Common myeloid progenitor, CD34-positive (primary cell): ENCODE results near the gene ASTN2.

Source experiments
- CTCF ChIA-PET: fragments of 350-600 bp; sonication (Branson Sonifier 250); formaldehyde crosslinking; loops from one replicate; lab custom pipeline; 2021; ENCODE audit warnings: antibody characterized with exemption; lab: Charles Lee
- POLR2A ChIA-PET: fragments of 350-600 bp; sonication (Branson Sonifier 250); formaldehyde crosslinking; loops from one replicate; lab custom pipeline; 2021; ENCODE audit warnings: antibody characterized with exemption; lab: Charles Lee
- DNase-seq, 3 donors: peaks; one replicate each; pipeline versions ENCODE4 v3.0.0 to v3.0.0-alpha.2; 2013
- H3K27ac ChIP-seq, 2 experiments: 1 replicate in 1 of 2; 2 replicates in 1 of 2; pipeline ENCODE4 v1.7.0; 2013; ENCODE audit warnings: inconsistent platforms in 2 of 2, low read length in 2 of 2, mild to moderate bottlenecking in 2 of 2, low read depth in 1 of 2, moderate library complexity in 1 of 2; ENCODE audit not compliant: severe bottlenecking in 2 of 2, insufficient read depth in 1 of 2, poor library complexity in 1 of 2
- H3K27me3 ChIP-seq, 5 experiments: replicated peaks in 2 of 5; 1 replicate in 3 of 5; 2 replicates in 2 of 5; pipeline versions ENCODE4 v1.6.1 to v1.7.0; 2013; ENCODE audit warnings: low read length in 4 of 5, mild to moderate bottlenecking in 2 of 5, moderate library complexity in 2 of 5, inconsistent platforms in 1 of 5; ENCODE audit not compliant: insufficient read depth in 5 of 5, control insufficient read depth in 4 of 5
- H3K36me3 ChIP-seq, 4 experiments: 1 replicate in 2 of 4; 2 replicates in 2 of 4; pipeline versions ENCODE4 v1.6.1 to v1.7.0; 2013; ENCODE audit warnings: low read length in 3 of 4, control low read depth in 1 of 4, mild to moderate bottlenecking in 1 of 4; ENCODE audit not compliant: control insufficient read depth in 4 of 4, insufficient read depth in 4 of 4
- H3K4me1 ChIP-seq, 4 experiments: 1 replicate in 3 of 4; 2 replicates in 1 of 4; pipeline versions ENCODE4 v1.6.1 to v1.7.1; 2013; ENCODE audit warnings: low read length in 3 of 4, mild to moderate bottlenecking in 3 of 4, control low read depth in 1 of 4, inconsistent platforms in 1 of 4, moderate library complexity in 1 of 4; ENCODE audit not compliant: control insufficient read depth in 4 of 4, insufficient read depth in 4 of 4; ENCODE audit errors: control extremely low read depth in 1 of 4
- H3K4me3 ChIP-seq, 7 experiments: 1 replicate in 4 of 7; 2 replicates in 3 of 7; pipeline versions ENCODE4 v1.5.1 to v1.7.0; 2013; ENCODE audit warnings: mild to moderate bottlenecking in 7 of 7, low read length in 6 of 7, moderate library complexity in 6 of 7, inconsistent platforms in 2 of 7, low read depth in 2 of 7, control low read depth in 1 of 7; ENCODE audit not compliant: insufficient read depth in 4 of 7, control insufficient read depth in 1 of 7; ENCODE audit errors: extremely low read depth in 1 of 7
- H3K9me3 ChIP-seq, 5 experiments: 1 replicate in 4 of 5; 2 replicates in 1 of 5; pipeline versions ENCODE4 v1.6.1 to v1.7.1; 2013; ENCODE audit warnings: low read length in 4 of 5, mild to moderate bottlenecking in 2 of 5, inconsistent platforms in 1 of 5, low read depth in 1 of 5, moderate library complexity in 1 of 5; ENCODE audit not compliant: control insufficient read depth in 4 of 5, insufficient read depth in 2 of 5; ENCODE audit errors: control extremely low read depth in 1 of 5
- WGBS: methylation state at CpG from one replicate; pipeline ENCODE4 v1.1.5; 2013; ENCODE audit not compliant: insufficient coverage; 5-methylcytosine and 5-hydroxymethylcytosine counted together

ASTN2 gene

DNA sequence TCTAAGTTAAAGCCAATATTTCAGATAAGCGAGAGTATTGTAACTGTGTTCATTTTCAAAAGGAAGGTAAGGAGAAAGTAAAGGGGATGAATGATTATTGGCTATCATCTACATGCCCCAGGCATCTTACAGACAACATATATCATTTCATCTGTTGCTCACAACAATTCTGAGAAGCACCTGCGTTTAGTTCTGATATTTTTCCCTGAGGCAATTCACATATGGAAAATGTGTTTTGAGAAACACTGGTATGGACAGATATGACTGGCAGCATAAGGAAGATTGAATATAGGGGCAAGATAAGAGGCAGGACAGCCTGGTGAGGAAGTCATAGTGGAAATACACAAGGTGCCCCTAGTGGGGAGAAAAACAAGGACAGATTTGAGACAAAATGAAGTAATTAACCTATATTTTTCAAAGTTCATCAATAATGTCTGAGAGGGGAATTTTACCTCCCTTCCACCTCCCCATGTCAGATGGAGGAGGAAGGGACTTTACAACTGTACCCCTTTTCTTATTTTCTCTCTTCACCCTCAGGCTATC lies 815.4 kb downstream of the ASTN2 start:
- Histone ChIP-seq H3K4me3 (no peak overlapping the region), H3K9me3 (no peaks in the 10 kb centered on the region)

GRCh38 chr9:116596646-116597045 lies 818.2 kb downstream of the ASTN2 start:
- no peak for DNase-seq
- WGBS, result 100% methylated on average over 2 of the region's 2 CpGs
- POLR2A ChIA-PET, result no interaction called here
- Histone ChIP-seq H3K9me3 (no peaks in the 10 kb centered on the region), H3K36me3 (no peaks in the 10 kb centered on the region), H3K4me1 (no peaks in the 10 kb centered on the region), H3K27ac (no peak overlapping the region), H3K27me3 (no peaks in the 10 kb centered on the region), H3K4me3 (no peak overlapping the region)
- CTCF ChIA-PET, result no interaction called here

More for the DNA sequence above, 815.4 kb downstream of the ASTN2 start:
- DNase-seq, result no peak
- no peaks in the 10 kb centered on the region for H3K36me3 ChIP-seq
- POLR2A ChIA-PET, result no interaction called here
- H3K27ac ChIP-seq, result no peak overlapping the region
- WGBS, result 80% methylated on average over 1 of the region's 2 CpGs
- H3K27me3 ChIP-seq, result no peaks in the 10 kb centered on the region
- CTCF ChIA-PET, result no interaction called here
- H3K4me1 ChIP-seq, result no peaks in the 10 kb centered on the region

- peaks cover 0 to 6% (median 0%) of the 10 kb centered on the region in 5 experiments for H3K9me3 ChIP-seq
- CTCF ChIA-PET, result interaction anchor here (1.4 kb wide), 1 partner anchor 19 kb away, joined by 4 read pairs; no protein-coding TSS in a partner anchor
- H3K36me3 ChIP-seq, result no peaks in the 10 kb centered on the region
- WGBS, result 87% methylated on average over 2 of the region's 2 CpGs
- no peak overlapping the region for H3K27ac ChIP-seq
- H3K4me1 ChIP-seq, result no peaks in the 10 kb centered on the region
- DNase-seq, result no peak
- no peaks in the 10 kb centered on the region for H3K27me3 ChIP-seq
- no peak overlapping the region for H3K4me3 ChIP-seq
- POLR2A ChIA-PET, result no interaction called here
Observed at GRCh38 chr9:116594547-116594946, 820.3 kb downstream of the ASTN2 start.

- no CpG with 5 or more reads among the region's 3 CpGs for WGBS
- Histone ChIP-seq H3K36me3 (no peaks in the 10 kb centered on the region), H3K4me3 (no peak overlapping the region), H3K4me1 (no peaks in the 10 kb centered on the region), H3K27ac (no peak overlapping the region), H3K27me3 (no peaks in the 10 kb centered on the region), H3K9me3 (peaks cover 2 to 9% (median 4%) of the 10 kb centered on the region in 5 experiments)
- ChIA-PET CTCF (no interaction called here), POLR2A (no interaction called here)
- DNase-seq, result no peak
Observed at GRCh38 chr9:116592970-116593369, 821.9 kb downstream of the ASTN2 start.

DNA sequence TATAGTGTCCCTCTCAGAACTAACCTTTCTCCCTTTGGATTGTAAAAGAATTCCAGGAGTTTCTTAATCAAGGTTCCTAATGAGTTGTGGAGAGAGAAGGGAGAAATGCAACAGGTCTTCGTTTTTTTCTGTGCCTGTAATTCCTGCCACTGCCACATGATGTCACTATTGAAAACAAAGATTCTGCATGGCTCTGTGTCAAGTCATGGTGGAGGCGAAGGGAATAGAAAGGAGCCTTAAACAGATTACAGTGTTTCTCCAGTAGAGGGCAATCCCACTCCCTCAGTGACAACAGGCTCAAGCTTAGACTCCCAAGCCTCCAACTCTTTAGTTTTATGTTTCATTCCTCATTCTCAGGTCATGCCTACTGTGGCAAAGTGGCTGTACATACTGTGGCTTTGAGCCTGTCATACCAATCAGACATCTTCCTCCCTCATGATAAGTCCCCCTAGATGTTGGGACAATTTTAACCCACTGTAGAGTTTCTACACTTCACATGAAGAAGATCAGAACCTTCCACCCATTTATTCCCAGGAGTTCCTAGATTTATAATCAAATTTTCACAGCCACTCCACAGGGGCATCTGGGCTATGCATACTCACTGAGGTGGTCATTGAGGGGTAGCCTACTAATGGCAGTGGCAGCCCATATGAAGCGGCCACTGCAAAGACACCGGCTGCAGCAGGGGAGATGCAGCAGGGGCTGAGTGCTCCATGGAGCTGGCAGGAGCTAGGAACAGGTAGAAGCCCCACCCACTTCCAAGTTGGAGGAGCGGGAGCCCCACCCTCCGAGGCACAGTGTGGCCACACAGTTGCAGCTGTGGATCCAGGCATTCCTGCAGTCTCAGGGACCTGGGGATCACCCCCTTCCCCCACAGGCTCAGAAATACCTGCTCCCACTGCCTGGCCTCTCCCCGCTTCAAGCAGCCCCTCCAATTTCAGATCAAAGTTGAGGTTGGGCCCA lies 825.2 kb downstream of the ASTN2 start:
- Histone ChIP-seq H3K9me3 (peaks cover 2 to 12% (median 4%) of the 10 kb centered on the region in 5 experiments), H3K27ac (no peak overlapping the region), H3K4me1 (no peaks in the 10 kb centered on the region), H3K27me3 (no peaks in the 10 kb centered on the region), H3K4me3 (no peak overlapping the region), H3K36me3 (no peaks in the 10 kb centered on the region)
- whole genome bisulfite sequencing, result 86% methylated on average over 6 of the region's 7 CpGs
- ChIA-PET POLR2A (no interaction called here), CTCF (interaction anchor here (1.0 kb wide), 1 partner anchor 13 kb away, joined by 3 read pairs; no protein-coding TSS in a partner anchor)
- DNase-seq, result peak; percentile 5 to 42 (median 21)

GRCh38 chr9:116587919-116588318 lies 826.9 kb downstream of the ASTN2 start:
- H3K27me3 ChIP-seq, result no peaks in the 10 kb centered on the region
- no peak overlapping the region for H3K27ac ChIP-seq
- no peaks in the 10 kb centered on the region for H3K36me3 ChIP-seq
- WGBS, result 100% methylated on average over 1 of the region's 1 CpG
- no peaks in the 10 kb centered on the region for H3K4me1 ChIP-seq
- ChIA-PET CTCF (interaction anchor here (0.6 kb wide), 1 partner anchor 217 kb away, joined by 3 read pairs; no protein-coding TSS in a partner anchor), POLR2A (no interaction called here)
- no peak for DNase-seq
- peaks cover 2 to 12% (median 4%) of the 10 kb centered on the region in 5 experiments for H3K9me3 ChIP-seq
- no peak overlapping the region for H3K4me3 ChIP-seq

DNA sequence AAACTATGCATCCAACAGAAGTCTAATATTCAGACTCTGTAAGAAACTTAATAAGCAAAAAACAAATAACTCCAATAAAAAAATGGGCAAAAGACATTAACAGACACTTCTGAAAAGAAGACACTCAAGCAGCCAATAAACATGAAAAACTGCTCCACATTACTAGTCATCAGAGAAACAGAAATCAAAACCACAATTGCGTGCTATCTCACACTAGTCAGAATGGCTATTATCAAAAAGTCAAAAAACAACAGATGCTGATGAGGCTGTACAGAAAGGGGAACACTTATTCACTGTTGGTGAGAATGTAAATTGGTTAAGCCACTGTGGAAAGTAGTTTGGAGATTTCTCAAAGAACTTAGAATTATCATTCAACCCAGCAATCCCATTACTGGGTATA lies 829.0 kb downstream of the ASTN2 start:
- POLR2A ChIA-PET, result no interaction called here
- DNase-seq, result no peak
- Histone ChIP-seq H3K27me3 (no peaks in the 10 kb centered on the region), H3K4me3 (no peak overlapping the region), H3K9me3 (peaks cover 2 to 12% (median 4%) of the 10 kb centered on the region in 5 experiments), H3K4me1 (no peaks in the 10 kb centered on the region), H3K36me3 (no peaks in the 10 kb centered on the region), H3K27ac (no peak overlapping the region)
- CTCF ChIA-PET, result no interaction called here
- no CpG with 5 or more reads among the region's 1 CpG for WGBS
